ENCODE data around the gene SOCS3. TPM values are rescaled to one million over a fixed set of nuclear protein-coding genes. Genes with fewer than 3 reads are reported as not detected.

Gene SOCS3
- total RNA-seq, 2 experiments from 2014 or later, result 22.2 to 24.4 TPM

- H3K27ac Mint-ChIP-seq, result no peak overlapping the region
- H3K36me3 Mint-ChIP-seq (ENCODE audit: low read depth), result no peaks in the 10 kb centered on the region
- no peaks in the 10 kb centered on the region for H3K9me3 Mint-ChIP-seq
- DNase-seq, result no peak
- no peak overlapping the region for H3K4me3 Mint-ChIP-seq
- POLR2A ChIA-PET, result no interaction called here
- H3K4me1 Mint-ChIP-seq, result peaks cover 37% of the 10 kb centered on the region
- CTCF ChIA-PET, result no interaction called here
- H3K27me3 Mint-ChIP-seq, result no peaks in the 10 kb centered on the region
These were observed 32.0 kb downstream of the SOCS3 start for GRCh38 chr17:78327880-78328279.

- H3K27me3 Mint-ChIP-seq, result no peaks in the 10 kb centered on the region
- no peak overlapping the region for H3K4me3 Mint-ChIP-seq
- no peaks in the 10 kb centered on the region for H3K36me3 Mint-ChIP-seq (ENCODE audit: low read depth)
- ChIA-PET CTCF (interaction anchor here (0.6 to 2.2 kb wide), 7 partner anchors 9 to 90 kb away, joined by 3 to 6 read pairs (median 4); no protein-coding TSS in a partner anchor), POLR2A (no interaction called here)
- no peak for DNase-seq
- H3K9me3 Mint-ChIP-seq, result no peaks in the 10 kb centered on the region
- peak overlapping the region; percentile 70 for H3K27ac Mint-ChIP-seq
- peaks cover 21% of the 10 kb centered on the region for H3K4me1 Mint-ChIP-seq
These were observed 34.7 kb downstream of the SOCS3 start for GRCh38 chr17:78325076-78325687.

GRCh38 chr17:78324391-78325075 lies 35.3 kb downstream of the SOCS3 start:
- peak; percentile 44 for DNase-seq
- Mint-ChIP-seq H3K27ac (peak overlapping the region; percentile 70), H3K4me1 (peaks cover 21% of the 10 kb centered on the region), H3K27me3 (no peaks in the 10 kb centered on the region), H3K4me3 (no peak overlapping the region), H3K9me3 (no peaks in the 10 kb centered on the region), H3K36me3 (ENCODE audit: low read depth) (no peaks in the 10 kb centered on the region)
- POLR2A ChIA-PET, result no interaction called here
- CTCF ChIA-PET, result interaction anchor here (1.0 to 2.2 kb wide), 4 partner anchors 8 to 16 kb away, joined by 3 to 6 read pairs (median 4); no protein-coding TSS in a partner anchor

GRCh38 chr17:78323826-78324390 lies 36.0 kb downstream of the SOCS3 start:
- Mint-ChIP-seq H3K27ac (peak overlapping the region; percentile 70), H3K4me3 (no peak overlapping the region), H3K36me3 (ENCODE audit: low read depth) (no peaks in the 10 kb centered on the region), H3K27me3 (no peaks in the 10 kb centered on the region), H3K9me3 (no peaks in the 10 kb centered on the region), H3K4me1 (peaks cover 15% of the 10 kb centered on the region)
- ChIA-PET POLR2A (no interaction called here), CTCF (no interaction called here)
- no peak for DNase-seq

- H3K4me3 Mint-ChIP-seq, result no peak overlapping the region
- peak overlapping the region; percentile 25 for H3K27ac Mint-ChIP-seq
- no peaks in the 10 kb centered on the region for H3K27me3 Mint-ChIP-seq
- POLR2A ChIA-PET, result no interaction called here
- no peaks in the 10 kb centered on the region for H3K9me3 Mint-ChIP-seq
- H3K36me3 Mint-ChIP-seq (ENCODE audit: low read depth), result no peaks in the 10 kb centered on the region
- DNase-seq, result no peak
- CTCF ChIA-PET, result no interaction called here
- H3K4me1 Mint-ChIP-seq, result peaks cover 14% of the 10 kb centered on the region
These were observed 36.9 kb downstream of the SOCS3 start for GRCh38 chr17:78322858-78323455.

- Mint-ChIP-seq H3K27ac (no peak overlapping the region), H3K36me3 (ENCODE audit: low read depth) (no peaks in the 10 kb centered on the region), H3K27me3 (peaks cover under 1% of the 10 kb centered on the region), H3K4me3 (no peak overlapping the region), H3K9me3 (no peaks in the 10 kb centered on the region), H3K4me1 (peaks cover 18% of the 10 kb centered on the region)
- CTCF ChIA-PET, result interaction anchor here (0.6 to 1.3 kb wide), 3 partner anchors 9 to 23 kb away, joined by 3 to 5 read pairs (median 4); no protein-coding TSS in a partner anchor
- DNase-seq, result no peak
- POLR2A ChIA-PET, result no interaction called here
These were observed 37.5 kb downstream of the SOCS3 start for GRCh38 chr17:78322327-78322857.

GRCh38 chr17:78318843-78319242 lies 41.0 kb downstream of the SOCS3 start:
- peak overlapping the region; percentile 9 for H3K27ac Mint-ChIP-seq
- peaks cover 38% of the 10 kb centered on the region for H3K4me1 Mint-ChIP-seq
- peaks cover 2% of the 10 kb centered on the region for H3K27me3 Mint-ChIP-seq
- H3K36me3 Mint-ChIP-seq (ENCODE audit: low read depth), result no peaks in the 10 kb centered on the region
- ChIA-PET CTCF (no interaction called here), POLR2A (no interaction called here)
- H3K9me3 Mint-ChIP-seq, result no peaks in the 10 kb centered on the region
- no peak overlapping the region for H3K4me3 Mint-ChIP-seq
- no peak for DNase-seq

- Mint-ChIP-seq H3K36me3 (ENCODE audit: low read depth) (no peaks in the 10 kb centered on the region), H3K27me3 (peaks cover 2% of the 10 kb centered on the region), H3K4me1 (peaks cover 39% of the 10 kb centered on the region), H3K4me3 (no peak overlapping the region), H3K27ac (peak overlapping the region; percentile 9), H3K9me3 (no peaks in the 10 kb centered on the region)
- ChIA-PET POLR2A (no interaction called here), CTCF (no interaction called here)
- DNase-seq, result no peak
These were observed 41.5 kb downstream of the SOCS3 start for GRCh38 chr17:78318407-78318806.

- Mint-ChIP-seq H3K36me3 (ENCODE audit: low read depth) (no peaks in the 10 kb centered on the region), H3K4me3 (no peak overlapping the region), H3K9me3 (no peaks in the 10 kb centered on the region), H3K4me1 (peaks cover 42% of the 10 kb centered on the region), H3K27ac (peak overlapping the region; percentile 5), H3K27me3 (peaks cover 4% of the 10 kb centered on the region)
- ChIA-PET POLR2A (no interaction called here), CTCF (no interaction called here)
- DNase-seq, result no peak
These were observed 42.0 kb downstream of the SOCS3 start for GRCh38 chr17:78317794-78318400.

- H3K36me3 Mint-ChIP-seq (ENCODE audit: low read depth), result no peaks in the 10 kb centered on the region
- H3K27ac Mint-ChIP-seq, result peak overlapping the region; percentile 2
- ChIA-PET CTCF (interaction anchor here (1.0 to 2.0 kb wide), 5 partner anchors 8 to 66 kb away, joined by 3 to 4 read pairs (median 4); no protein-coding TSS in a partner anchor), POLR2A (interaction anchor here (0.6 kb wide), 1 partner anchor 27 kb away, joined by 4 read pairs; no protein-coding TSS in a partner anchor)
- no peak for DNase-seq
- H3K4me1 Mint-ChIP-seq, result peaks cover 45% of the 10 kb centered on the region
- H3K27me3 Mint-ChIP-seq, result peaks cover 12% of the 10 kb centered on the region
- H3K4me3 Mint-ChIP-seq, result no peak overlapping the region
- H3K9me3 Mint-ChIP-seq, result no peaks in the 10 kb centered on the region
These were observed 42.7 kb downstream of the SOCS3 start for GRCh38 chr17:78316867-78317789.

GRCh38 chr17:78316115-78316866 lies 43.6 kb downstream of the SOCS3 start:
- no peak for DNase-seq
- Mint-ChIP-seq H3K4me3 (no peak overlapping the region), H3K27me3 (peaks cover 14% of the 10 kb centered on the region), H3K27ac (peak overlapping the region; percentile 17), H3K36me3 (ENCODE audit: low read depth) (no peaks in the 10 kb centered on the region), H3K4me1 (peaks cover 45% of the 10 kb centered on the region), H3K9me3 (no peaks in the 10 kb centered on the region)
- ChIA-PET CTCF (interaction anchor here (1.0 to 2.0 kb wide), 5 partner anchors 9 to 65 kb away, joined by 3 to 4 read pairs (median 4); no protein-coding TSS in a partner anchor), POLR2A (interaction anchor here (0.6 kb wide), 1 partner anchor 28 kb away, joined by 4 read pairs; no protein-coding TSS in a partner anchor)

Measured in activated CD4-positive, alpha-beta T cell treated with anti-CD3 and anti-CD28 coated beads, Interleukin-2, amount 10 ng/mL, durations not matched to agents 7 days and 5 days (primary cell).